Fibroblast of skin of right quadriceps (primary cell): Measurements from ENCODE around the gene HS1BP3.

ENCODE experiments used
- DNase-seq: peaks from one replicate; pipeline ENCODE4 v3.0.0-alpha.2; 2013

Gene HS1BP3

GRCh38 chr2:20582600-20583221 lies 68.2 kb downstream of the HS1BP3 start:
- no peak for DNase-seq

DNA sequence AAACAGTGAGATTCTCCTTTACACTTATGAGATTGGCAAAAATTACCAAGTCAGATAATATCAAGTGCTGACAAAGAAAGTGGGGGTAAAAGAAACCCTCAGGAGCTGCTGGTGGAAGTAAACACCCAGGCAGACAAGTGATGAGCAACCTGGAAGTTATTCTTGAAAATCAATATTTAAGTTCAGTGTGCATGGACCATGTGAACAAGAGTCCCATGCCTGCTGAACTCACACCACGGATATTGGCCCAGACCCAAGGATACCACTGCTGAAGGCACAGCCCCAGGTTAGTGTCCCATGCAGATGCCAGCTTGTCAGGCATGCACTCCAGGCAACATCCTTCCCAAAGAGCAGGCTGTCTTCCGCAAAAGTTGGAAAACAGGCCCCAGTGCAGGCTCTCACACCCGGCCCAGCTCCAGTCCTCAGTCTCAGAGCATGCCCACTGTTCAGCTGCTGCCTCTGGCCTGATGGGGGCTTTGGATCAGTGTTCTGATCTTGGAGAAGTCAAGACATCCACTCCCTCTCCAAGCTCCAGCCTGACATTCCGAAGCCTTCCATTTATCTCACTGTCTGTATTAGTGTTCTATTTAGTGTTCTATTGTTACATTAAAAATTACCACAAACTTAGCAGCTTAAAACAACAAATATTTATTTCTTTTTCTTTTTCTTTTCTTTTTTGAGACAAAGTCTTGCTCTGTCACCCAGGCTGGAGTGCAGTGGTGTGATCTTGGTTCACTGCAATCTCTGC lies 70.0 kb downstream of the HS1BP3 start:
- DNase-seq, result no peak

DNA sequence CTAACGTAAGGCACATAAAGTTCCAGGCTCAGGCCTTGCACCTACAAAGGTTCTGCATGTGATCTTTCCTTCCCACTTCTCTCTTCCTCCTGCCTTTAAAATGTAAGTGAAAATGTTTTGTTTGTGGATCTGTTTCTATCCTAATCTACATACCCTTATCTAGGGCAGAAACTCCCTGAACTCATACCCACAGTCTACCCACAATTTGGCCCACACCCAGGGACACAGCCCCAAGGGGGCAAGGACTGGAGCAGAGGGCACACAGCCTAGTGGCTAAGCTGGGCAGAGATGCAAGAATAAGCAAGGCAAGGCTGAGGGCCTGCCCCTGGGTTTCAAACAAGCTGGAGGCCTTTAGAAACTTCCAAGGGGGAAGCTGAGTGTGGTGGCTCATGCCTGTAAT lies 71.0 kb downstream of the HS1BP3 start:
- DNase-seq, result no peak

DNA sequence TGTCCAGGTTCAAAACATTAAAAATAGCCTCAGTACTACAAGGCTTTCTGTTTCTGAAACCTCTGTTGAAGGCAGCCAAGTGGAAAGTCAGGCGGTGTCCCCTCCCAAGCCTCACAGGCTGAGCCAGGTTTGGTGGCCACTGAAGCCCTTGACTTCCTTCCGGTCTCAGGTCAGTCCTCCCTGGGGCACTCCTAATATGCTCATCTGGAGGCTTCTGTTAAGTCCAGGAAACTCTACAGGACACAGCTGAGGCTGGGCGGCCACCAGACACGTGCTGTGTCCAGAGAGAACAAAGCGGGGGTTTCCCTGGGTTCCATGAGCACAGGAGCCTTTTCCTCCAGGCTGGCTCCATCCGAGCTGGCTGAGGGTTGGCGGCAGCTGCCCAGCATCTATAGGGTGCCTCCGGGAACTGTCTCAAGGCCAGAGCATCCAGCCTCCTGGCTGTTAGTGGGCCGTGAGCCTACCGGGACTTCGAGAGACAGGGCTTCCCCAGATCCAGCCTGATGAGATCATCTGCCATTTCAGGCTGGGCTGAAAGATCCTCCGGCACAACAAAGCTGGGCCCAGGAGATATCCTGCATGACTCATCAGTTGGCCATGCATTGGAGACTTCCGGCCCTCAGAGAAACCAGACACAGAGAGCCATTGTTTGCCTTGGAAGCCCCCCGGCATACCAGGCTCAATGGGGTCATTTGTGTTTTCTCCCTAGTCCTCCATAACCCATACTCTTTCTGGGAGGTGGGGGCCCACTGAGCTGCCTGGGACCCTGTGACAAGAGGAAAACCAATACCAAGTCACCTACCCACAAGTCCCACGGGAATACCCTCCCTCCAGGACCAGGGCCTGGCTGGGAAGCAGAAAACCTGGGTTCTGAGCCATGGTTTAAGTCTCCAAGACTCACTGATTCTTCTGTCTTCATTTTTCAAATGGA lies 71.7 kb downstream of the HS1BP3 start:
- peak; percentile 98 for DNase-seq

- DNase-seq, result no peak
Observed at GRCh38 chr2:20578266-20578894, 72.5 kb downstream of the HS1BP3 start.

DNA sequence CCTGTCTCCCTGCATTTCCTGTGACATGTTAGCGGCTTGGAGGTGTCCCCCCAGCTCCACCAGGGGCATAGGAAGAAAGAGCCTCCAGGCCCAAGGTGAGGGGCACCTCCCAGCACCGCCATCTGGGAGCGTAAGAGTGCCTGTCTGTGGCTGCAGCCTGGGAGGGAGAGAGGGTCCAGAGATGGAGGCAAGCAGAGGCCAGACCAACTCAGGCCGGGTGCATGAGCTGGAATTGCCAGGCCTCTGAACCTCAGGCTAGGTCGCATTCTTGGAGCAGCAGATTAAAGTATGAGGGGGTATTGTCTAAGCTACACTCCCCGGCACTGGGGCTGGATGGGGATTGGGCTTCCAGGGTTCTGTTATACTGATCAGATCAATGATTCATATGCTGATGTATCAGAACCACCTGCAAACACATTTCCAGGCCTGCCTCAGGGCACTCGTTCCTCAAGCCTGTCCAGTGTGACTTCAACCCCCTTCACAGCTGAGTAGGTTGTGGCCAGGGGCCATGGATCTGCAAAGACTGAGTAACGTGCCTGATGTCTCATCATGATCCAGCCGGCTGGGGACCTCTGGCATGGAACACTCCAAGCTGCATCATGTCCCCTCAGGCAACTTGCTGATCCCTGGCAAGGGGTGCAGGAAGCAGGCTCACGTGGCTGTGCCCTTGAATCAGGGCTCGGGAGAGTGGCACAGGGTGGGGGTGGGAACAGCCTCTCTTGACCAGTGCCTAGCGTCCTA lies 73.2 kb downstream of the HS1BP3 start:
- no peak for DNase-seq

GRCh38 chr2:20576598-20577115 lies 74.2 kb downstream of the HS1BP3 start:
- no peak for DNase-seq

GRCh38 chr2:20575935-20576597 lies 74.8 kb downstream of the HS1BP3 start:
- DNase-seq, result no peak

DNA sequence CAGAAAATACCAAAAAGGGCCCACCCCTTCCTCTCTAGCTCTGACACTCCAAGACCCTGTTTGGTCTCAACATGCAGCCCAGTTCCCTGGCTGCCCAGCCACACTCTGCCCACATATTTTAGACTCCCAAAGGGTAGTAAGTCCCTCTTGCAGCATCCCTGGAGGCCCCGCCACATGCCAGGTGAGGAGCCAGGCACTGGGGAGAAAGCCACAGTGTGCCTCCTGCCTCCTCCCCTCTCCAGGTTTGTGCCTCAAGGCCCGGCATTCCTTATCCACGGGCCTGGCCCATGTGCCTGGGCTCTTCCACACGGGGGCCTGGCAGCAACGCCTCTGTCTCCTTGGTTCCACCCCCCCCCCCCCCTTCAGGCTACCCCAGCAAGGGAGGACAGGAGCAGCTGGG lies 75.5 kb downstream of the HS1BP3 start:
- no peak for DNase-seq

- no peak for DNase-seq
Observed at GRCh38 chr2:20574930-20575329, 76.0 kb downstream of the HS1BP3 start.

- no peak for DNase-seq
Observed at GRCh38 chr2:20574423-20574911, 76.4 kb downstream of the HS1BP3 start.

GRCh38 chr2:20573620-20574422 lies 77.1 kb downstream of the HS1BP3 start:
- DNase-seq, result peak; percentile 81

DNA sequence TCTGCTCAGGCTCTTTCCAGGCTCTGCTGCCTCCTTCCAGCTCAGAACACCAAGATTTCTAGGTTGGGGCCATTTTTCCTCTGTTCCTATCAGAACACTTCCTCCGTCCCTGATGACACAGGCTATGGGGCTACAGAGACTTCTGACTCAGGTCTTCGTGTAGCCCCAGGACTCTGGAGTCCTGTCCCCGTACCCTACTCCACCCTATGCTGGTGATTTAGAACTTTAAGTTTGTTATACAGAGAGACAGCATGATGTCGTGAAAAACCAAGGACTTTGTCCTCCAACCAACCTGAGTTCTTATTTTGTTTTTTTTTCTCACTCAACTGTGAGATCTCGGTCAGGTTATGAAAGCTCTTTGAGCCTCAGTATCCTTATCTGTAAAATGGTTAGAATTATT lies 78.7 kb downstream of the HS1BP3 start:
- no peak for DNase-seq

GRCh38 chr2:20571644-20572215 lies 79.2 kb downstream of the HS1BP3 start:
- DNase-seq, result no peak

- DNase-seq, result no peak
Observed at GRCh38 chr2:20571231-20571630, 79.7 kb downstream of the HS1BP3 start.

- DNase-seq, result no peak
Observed at GRCh38 chr2:20570249-20570648, 80.6 kb downstream of the HS1BP3 start.

GRCh38 chr2:20569464-20570223 lies 81.3 kb downstream of the HS1BP3 start:
- no peak for DNase-seq

- DNase-seq, result no peak
Observed at GRCh38 chr2:20568501-20569463, 82.1 kb downstream of the HS1BP3 start.
